PC-3 (cell line): ENCODE results near the gene PPP1R14C.

Source experiments
- EZH2 ChIP-seq: fragments of 300-600 bp; sonication (generic); IDR thresholded peaks from one replicate; pipeline ENCODE4 v1.6.1; 2017; ENCODE audit warnings: antibody characterized with exemption, mild to moderate bottlenecking, low read length; ENCODE audit not compliant: unreplicated experiment
- TF ChIP-seq, protein P1 (sequence below): fragments of 300-600 bp; sonication (generic); conservative IDR thresholded peaks from 2 replicates; pipeline ENCODE4 v1.5.1; 2017; ENCODE audit warnings: antibody characterized with exemption, low read depth, mild to moderate bottlenecking, low read length

DNA sequence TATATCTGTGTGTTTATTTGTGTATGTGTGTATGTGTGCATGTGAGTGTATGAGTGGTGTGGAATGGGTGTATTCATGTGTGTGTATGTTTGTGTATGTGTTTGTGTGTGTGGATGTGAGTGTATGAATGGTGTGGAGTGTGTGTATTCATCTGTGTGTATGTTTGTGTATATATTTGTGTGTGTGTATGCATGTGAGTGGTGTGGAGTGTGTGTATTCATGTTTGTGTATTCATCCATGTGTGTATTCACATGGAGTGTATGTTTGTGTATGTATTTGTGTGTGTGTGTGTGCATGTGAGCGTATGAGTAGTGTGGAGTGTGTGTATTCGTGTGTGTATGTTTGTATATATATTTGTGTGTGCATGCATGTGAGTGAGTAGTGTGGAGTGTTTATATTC lies 66.6 kb downstream of the PPP1R14C start:
- no peak for TF ChIP-seq EZH2
- TF ChIP-seq, protein P1, sequence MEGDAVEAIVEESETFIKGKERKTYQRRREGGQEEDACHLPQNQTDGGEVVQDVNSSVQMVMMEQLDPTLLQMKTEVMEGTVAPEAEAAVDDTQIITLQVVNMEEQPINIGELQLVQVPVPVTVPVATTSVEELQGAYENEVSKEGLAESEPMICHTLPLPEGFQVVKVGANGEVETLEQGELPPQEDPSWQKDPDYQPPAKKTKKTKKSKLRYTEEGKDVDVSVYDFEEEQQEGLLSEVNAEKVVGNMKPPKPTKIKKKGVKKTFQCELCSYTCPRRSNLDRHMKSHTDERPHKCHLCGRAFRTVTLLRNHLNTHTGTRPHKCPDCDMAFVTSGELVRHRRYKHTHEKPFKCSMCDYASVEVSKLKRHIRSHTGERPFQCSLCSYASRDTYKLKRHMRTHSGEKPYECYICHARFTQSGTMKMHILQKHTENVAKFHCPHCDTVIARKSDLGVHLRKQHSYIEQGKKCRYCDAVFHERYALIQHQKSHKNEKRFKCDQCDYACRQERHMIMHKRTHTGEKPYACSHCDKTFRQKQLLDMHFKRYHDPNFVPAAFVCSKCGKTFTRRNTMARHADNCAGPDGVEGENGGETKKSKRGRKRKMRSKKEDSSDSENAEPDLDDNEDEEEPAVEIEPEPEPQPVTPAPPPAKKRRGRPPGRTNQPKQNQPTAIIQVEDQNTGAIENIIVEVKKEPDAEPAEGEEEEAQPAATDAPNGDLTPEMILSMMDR, result no peak
